GM18498 (cell line): ENCODE measurements around the gene CDK14.
A peak's percentile ranks its signal among the peaks of the same experiment; 100 is the strongest.
"Not testable (repeated sequence)": the region's sequence is repeated elsewhere in the genome, so short reads cannot be mapped to it uniquely, and the experiment has no call there.

Experiments
- ATAC-seq: cut with Tn5 transposase; IDR thresholded peaks from one replicate; pipeline ENCODE4 v1.9.1; 2021; ENCODE audit warnings: mild to moderate bottlenecking, moderate library complexity; ENCODE audit not compliant: unreplicated experiment

Gene CDK14

GRCh38 chr7:90629297-90629918 is 33.3 kb downstream of the CDK14 start:
- ATAC-seq = peak; percentile 74

- ATAC-seq = no peak
Measured at GRCh38 chr7:90631502-90631901, 35.4 kb downstream of the CDK14 start.

DNA sequence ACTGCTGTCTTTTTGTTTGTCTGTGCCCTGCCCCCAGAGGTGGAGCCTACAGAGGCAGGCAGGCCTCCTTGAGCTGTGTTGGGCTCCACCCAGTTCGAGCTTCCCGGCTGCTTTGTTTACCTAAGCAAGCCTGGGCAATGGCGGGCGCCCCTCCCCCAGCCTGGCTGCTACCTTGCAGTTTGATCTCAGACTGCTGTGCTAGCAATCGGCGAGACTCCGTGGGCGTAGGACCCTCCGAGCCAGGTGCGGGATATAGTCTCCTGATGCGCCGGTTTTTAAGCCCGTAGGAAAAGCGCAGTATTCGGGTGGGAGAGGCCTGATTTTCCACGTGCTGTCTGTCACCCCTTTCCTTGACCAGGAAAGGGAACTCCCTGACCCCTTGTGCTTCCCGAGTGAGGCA is 43.6 kb downstream of the CDK14 start:
- ATAC-seq = not testable (repeated sequence)

DNA sequence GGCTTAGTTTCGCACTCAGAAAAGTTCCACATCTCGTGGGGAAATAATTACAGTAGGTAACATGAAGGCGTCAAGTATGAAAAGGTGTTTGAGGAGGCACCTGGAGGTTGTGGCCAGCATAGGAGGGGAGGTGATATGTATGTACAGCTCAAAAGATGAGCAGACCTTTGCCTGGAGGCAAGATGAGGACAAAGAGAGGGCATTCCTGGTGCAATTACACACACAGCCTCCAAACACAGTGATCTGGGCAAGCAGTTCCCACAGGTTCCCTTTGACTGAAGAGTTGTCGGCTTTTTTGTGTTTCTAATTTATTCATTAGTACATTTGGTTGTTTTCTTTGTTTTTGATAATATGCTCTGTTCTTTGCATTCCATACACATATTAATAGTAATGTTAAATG is 46.9 kb downstream of the CDK14 start:
- ATAC-seq = no peak

- ATAC-seq = peak; percentile 66
Measured at GRCh38 chr7:90645784-90646183, 49.7 kb downstream of the CDK14 start.

DNA sequence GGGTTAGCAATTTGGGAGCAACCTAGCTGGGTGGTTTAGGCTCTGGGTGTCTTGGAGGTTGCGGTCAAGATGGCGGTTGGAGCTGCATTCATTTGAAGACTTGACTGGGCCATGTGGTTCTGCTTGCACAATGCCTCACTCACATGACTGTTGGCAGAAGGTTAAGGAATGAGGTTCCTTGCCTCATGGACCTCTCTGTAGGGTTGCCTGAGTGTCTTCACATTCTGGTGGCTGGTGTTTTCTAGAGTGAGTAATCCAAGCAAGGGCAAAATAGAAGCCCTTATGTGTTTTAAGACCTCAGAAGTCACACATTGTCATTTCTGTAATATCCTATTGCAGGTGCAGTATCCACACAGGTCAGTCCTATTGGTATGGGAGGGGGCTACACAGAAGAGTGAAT is 52.0 kb downstream of the CDK14 start:
- ATAC-seq = no peak

GRCh38 chr7:90648834-90649233 is 52.7 kb downstream of the CDK14 start:
- ATAC-seq = no peak

GRCh38 chr7:90654718-90655427 is 58.8 kb downstream of the CDK14 start:
- ATAC-seq = no peak

DNA sequence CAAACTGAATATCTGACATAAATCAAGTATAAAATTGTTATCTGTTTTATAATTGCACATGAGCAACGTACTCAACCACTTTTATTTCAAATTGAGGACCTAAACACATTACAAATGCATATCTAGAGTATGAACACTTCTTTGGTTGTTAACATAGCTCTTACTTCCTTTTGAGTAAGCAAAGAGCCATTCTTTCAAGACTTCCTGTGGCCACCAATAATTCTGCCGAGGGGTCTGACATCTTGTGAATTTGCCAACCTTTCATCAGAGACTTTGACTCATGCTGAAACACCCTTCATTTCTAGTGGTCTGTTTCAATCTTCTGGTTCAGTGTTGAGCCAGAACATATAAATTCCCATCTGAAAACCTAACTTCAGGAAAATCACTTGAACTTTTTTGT is 59.4 kb downstream of the CDK14 start:
- peak; percentile 61 for ATAC-seq

- ATAC-seq = no peak
Measured at GRCh38 chr7:90657481-90657880, 61.4 kb downstream of the CDK14 start.

DNA sequence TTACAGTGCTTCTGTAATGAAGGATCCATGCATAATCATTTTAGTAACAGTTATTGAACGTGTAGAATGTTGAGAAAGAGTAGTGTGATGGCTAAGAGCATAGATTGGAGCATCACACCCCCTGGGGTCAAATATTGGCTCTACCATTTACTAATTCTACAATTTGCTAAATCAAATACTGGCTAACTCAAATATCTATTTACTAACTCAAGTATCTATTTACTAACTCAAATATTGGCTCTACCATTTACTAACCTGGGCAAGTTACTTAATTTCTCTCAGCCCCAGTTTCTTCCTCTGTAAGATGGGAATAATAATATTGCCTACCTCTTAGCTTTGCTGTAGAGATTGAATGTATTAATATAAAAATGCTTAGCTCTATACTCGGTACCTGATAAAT is 64.0 kb downstream of the CDK14 start:
- ATAC-seq = no peak

DNA sequence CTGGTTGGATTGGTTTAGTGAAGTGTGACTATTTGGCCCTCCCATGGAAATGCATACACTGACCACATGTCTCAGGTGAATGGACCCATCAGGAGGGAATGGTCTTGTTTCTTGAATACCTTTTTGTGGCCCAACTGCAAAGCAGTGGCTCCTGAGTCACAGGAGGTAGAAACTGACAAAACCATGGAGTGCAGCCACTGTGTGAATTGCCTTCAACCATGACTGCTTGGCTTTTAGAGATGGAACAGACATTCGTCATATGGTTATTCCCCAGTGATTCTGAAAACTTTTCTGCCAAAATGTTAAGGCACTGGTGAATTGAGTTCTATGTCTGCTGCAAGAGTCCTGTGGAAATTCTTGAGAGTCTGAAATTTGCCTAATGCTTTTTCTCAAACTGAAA is 64.7 kb downstream of the CDK14 start:
- peak; percentile 41 for ATAC-seq

DNA sequence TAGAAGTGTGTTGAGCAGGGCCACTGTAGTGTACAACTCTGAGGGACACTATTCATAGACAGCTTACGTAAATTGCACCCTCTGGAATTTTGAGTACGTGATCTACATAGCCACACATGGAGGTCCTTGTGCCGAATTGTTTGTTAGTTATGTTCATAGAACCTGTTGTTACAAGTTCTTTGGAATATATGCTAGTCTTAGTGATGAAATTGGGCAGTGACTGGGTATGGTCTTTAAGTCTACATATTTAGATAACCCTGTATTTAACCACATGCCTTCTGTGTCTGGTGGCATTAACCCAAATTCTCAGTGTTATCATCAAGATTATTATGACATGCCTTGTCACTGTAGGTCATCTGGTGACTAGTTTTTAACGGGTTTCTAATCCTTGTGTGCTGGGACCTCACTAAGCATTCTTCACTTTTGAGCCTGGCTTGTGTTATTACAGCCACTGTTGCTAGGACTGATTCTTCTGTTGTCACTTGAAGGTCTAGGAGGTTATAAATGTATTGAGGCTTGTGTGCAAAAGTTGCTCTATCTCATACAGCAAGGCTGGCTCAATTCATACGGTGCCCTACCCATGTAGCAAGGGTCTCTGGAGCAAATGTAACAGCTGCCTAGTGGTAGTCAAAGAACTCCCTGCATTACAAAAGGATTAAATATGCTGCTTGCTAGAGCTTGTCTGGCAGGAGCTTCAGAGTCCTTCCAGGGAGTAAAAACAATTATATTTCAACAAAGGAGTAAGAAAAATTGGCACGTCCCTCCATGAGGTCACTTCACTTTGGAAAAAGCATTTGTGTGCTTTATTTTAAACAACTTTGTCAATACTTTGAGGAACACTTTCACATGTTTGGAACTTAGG is 65.4 kb downstream of the CDK14 start:
- ATAC-seq = no peak

- ATAC-seq = no peak
Measured at GRCh38 chr7:90663176-90663575, 67.1 kb downstream of the CDK14 start.

DNA sequence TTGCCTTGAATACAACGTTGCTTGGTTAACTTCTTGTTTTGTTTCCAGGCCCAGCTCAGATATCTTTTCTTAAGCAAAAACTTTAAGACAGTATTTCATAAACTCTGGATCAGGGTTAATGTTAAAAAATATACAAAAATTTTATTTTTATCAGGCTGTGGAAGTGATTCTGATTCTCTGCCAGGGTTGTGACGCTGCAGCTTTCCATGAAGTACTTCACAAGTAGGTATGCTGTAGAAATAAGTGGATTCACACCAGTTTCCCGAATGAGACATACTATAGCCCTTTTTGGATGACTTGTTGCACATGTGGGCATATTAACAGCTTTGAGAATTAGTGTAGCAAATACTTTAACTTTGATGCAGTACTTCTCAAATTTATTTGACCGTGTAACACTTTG is 70.1 kb downstream of the CDK14 start:
- ATAC-seq = no peak

DNA sequence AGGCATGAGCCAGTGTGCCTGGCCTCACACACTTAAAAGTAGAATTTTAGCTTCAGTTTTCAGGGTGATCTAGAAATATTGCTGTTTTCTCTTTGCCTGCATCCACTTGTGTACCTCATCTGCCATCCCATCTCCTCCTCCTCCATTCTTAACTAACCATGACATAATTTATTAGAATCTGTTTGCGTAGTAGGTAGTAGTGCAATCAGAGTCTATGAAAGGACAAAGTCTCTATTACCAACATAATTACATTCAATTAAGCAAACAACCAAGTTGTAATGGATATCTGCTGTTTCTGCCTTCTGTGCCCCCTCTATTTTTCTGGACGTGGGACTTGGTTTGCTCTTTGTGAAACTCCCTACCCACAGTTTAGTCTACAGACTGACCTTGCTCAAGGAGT is 72.9 kb downstream of the CDK14 start:
- ATAC-seq = no peak

- peak; percentile 60 for ATAC-seq
Measured at GRCh38 chr7:90669492-90669891, 73.4 kb downstream of the CDK14 start.

- no peak for ATAC-seq
Measured at GRCh38 chr7:90671571-90671970, 75.5 kb downstream of the CDK14 start.

- no peak for ATAC-seq
Measured at GRCh38 chr7:90672210-90672609, 76.1 kb downstream of the CDK14 start.

GRCh38 chr7:90674625-90675024 is 78.5 kb downstream of the CDK14 start:
- ATAC-seq = no peak

GRCh38 chr7:90675982-90676381 is 79.9 kb downstream of the CDK14 start:
- ATAC-seq = no peak
